Kasumi-1 (cell line): Measurements from ENCODE around the gene NEK3.
A peak's percentile ranks its signal among the peaks of the same experiment; 100 is the strongest.
"Not testable (repeated sequence)": the region's sequence is repeated elsewhere in the genome, so short reads cannot be mapped to it uniquely, and the experiment has no call there.

Experiments
- DNase-seq, 2 experiments: peaks; one replicate each; lab custom pipeline; 2025; lab: John Stamatoyannopoulos, UW

The NEK3 gene, protein sequence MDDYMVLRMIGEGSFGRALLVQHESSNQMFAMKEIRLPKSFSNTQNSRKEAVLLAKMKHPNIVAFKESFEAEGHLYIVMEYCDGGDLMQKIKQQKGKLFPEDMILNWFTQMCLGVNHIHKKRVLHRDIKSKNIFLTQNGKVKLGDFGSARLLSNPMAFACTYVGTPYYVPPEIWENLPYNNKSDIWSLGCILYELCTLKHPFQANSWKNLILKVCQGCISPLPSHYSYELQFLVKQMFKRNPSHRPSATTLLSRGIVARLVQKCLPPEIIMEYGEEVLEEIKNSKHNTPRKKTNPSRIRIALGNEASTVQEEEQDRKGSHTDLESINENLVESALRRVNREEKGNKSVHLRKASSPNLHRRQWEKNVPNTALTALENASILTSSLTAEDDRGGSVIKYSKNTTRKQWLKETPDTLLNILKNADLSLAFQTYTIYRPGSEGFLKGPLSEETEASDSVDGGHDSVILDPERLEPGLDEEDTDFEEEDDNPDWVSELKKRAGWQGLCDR

DNA sequence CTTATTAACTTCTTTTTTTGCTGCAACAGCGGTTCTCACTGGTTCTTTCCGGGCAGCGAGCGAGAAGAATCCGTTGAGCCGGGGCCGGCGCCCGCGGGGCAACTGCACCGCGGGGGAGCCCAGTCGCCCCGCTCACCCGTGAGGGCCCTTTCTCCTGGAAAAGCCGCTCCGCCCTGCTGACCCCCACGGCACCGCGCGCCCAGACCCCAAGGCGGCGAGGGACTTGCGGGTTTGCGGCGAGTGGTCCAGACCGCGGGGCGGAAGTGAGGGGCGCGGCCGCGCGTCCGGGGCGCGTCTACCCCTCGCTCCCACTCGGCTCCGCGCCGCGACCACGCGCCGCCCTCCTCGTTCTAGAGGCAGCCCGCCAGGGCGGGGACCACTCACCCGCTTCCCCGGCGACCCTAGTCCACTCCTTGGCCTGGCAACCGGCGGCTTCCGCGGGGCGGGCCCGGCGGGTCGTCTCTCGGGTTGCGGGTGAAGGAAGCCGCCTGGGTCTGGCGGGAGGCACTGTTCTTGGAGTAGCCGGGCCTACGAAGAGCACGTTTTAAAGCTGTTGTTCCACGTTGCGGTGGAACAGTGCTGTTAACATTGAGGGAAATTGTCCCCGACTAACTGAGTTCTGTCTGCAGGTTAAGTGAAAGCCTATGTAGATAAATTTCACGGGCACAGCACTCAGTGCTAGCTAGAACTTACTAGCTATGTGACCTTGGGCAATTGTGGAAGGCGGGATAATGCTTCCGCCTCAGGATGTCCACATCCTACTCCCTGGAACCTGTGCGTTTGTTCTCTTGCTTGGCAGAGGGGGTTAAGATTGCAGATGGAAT lies at the start of gene NEK3:
TSS of gene NEK3 (minus strand) at position 439 of the 824 bp plus-strand sequence. CDS start 3,406 bp downstream, outside the sequence.
- peak; percentile 62 to 66 for DNase-seq

DNA sequence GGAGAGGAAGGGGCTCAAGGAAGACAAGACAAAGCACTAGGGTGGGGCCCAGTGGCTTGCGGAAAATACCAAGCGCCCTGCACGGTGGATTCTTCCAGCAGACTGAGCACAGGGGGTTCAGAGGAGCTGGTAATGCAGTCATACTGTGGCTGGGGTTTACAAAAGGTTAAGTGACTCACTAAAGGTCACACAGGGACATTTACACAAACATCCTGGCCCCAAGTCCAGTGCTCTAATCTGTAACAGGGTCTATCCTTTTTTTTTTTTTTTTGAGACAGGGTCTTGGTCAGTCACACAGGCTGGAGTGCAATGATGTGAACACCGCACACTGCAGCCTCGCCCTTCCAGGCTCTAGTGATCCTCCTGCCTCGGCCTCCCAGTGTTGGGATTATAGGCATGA lies 49.0 kb upstream of the NEK3 start:
- DNase-seq, result not testable (repeated sequence)

DNA sequence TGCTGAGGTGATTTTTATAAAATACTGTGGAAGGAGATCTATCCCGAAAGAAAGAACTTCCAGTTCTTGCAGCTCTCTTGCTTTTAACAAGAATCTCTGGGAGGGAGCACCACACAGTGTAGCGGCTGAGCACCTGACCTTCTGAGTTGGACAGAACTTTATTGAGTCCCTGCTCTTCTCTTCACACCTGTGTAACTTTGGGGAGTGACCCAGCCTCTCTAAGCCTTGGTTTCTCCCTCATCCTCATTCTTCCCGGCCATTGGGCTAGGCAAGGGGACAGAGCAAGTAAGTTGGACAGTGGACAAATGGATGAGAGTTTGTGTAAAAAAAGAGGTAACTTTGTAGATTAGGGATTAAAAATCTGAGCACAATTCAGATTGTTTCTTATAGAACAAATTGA lies 48.5 kb upstream of the NEK3 start:
- not testable (repeated sequence) for DNase-seq

DNA sequence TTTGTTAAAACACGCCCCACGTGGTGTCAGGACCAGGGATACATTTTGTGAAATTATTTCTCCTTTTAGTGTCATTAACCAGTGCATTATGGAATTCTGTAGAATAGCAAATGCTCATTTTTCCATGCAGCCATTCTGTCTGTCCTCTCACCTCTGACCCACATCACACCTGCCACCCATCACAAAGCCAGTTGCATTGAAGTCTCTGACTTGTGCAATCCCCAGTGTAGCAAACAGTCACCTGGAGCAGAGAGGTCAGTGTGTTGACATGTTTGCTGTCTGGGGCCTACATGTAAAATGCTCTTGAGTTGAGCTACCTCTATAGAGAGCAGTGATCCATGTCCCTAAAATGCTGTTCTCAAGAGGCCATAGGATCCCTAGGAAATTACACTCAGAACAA lies 47.9 kb upstream of the NEK3 start:
- DNase-seq, result not testable (repeated sequence)

DNA sequence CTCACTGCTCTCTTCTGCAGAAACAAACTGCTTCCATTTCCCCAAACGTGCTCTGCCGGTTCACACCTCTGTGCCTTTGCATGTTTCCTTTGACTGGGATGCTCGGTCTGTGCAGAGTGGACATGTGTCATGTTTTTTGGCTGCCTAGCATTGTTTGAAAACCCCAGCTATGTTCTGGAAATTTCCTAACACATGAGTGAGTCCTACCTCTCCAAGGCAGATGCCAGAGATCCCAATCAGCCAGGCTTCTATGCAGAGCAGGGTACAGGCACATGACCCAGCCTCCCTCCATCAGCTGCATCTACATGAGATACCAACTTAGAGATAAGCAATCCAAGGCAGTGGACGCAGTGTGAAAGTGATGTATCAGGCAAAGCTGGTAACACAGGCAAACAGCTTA lies 45.1 kb upstream of the NEK3 start:
- not testable (repeated sequence) for DNase-seq

DNA sequence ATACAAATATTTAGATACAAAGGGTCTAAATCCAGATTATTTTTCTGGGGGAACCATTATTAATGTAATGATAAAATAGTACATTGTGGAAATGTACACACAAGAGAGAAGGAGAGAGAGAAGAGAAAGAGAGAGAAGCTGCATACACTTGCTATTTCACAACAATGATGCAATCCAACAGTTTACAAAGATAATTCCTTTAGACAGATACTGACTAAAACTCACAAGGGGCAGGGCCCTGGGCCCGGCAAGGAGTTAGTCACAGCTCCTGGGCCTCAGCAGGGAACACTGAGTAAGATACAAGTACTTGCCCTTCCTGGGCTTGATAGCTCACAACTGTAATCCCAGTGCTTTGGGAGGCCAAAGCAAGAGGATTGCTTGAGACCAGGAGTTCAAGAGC lies 44.5 kb upstream of the NEK3 start:
- peak; percentile 0 for DNase-seq

DNA sequence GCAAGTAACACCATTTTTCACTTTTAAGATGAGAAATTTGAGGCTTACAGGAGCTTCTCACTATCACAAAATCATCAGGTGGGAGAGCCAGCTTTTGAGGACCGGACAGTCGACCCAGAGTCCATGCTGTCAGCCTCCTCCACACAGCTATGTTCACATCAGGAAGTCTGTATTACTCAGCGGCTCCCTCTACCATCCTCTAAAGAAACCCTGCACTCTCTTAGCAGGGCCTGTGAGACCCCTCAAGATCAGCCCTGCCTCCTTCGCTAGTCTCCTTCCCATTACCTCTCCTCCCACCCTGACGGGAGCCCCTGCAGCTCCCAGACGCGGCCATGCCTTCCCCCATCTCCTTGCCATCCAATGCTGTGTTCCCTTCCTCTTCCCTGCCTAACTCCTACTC lies 43.1 kb upstream of the NEK3 start:
- peak in 1 of 2 experiments; percentile 1 for DNase-seq

DNA sequence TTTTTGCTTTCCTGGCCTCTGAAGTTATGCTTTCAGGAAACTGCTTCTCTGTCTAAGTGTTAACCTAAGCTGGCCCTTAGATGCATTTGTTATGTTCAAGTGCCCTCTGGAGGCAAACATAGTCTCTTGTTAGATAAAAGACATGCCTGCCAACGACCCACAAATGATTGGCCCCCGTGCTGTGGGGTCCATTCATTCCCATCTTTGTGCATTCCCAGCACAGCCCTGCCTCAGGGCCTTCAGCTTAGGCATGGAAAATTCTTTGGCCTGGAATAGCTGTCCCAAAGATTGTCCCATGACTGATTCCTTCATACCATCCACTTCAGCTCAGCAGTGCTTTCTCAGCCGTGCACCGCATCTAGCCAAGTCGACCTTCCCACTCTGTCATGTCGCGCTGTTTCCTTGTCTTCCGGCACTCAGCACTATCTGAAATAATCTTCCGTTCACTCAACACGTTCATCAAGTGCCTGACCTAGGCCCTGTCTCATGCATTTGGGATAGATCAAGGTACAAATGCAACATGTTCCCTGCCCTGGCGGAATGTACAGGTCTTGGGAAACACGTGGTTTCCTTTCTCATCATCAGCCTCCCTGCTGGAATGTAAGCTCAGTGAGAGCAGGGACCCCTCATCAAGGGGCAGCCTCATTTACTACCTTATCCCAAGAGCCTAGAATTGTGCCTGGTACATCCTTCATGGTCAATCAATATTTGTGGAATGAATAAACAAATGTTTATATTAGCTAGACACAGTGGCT lies 42.2 kb upstream of the NEK3 start:
- DNase-seq, result peak; percentile 68 to 70

DNA sequence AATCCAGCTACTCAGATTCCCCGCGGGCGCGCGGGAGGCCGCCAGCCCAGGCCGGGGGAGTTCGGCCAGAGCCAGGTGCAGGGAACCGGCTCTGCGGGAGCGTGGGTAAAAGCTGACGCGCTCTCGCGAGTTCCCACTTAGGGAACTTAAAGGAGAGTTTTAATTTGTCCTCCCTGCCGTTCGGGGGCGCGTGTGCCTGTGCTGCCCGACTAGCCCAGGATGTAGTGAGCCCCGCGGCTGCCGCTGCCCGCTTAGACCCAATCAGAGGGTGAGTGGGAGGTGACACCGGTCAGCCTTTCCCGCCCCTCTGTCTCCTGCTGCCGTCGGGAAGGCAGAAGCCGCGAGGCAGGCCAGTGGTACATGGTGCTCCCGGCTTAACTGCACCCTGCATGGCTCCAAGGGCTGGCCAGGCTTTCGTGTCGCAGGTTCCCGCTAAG lies 36.0 kb upstream of the NEK3 start:
- DNase-seq, result peak; percentile 43 to 67

DNA sequence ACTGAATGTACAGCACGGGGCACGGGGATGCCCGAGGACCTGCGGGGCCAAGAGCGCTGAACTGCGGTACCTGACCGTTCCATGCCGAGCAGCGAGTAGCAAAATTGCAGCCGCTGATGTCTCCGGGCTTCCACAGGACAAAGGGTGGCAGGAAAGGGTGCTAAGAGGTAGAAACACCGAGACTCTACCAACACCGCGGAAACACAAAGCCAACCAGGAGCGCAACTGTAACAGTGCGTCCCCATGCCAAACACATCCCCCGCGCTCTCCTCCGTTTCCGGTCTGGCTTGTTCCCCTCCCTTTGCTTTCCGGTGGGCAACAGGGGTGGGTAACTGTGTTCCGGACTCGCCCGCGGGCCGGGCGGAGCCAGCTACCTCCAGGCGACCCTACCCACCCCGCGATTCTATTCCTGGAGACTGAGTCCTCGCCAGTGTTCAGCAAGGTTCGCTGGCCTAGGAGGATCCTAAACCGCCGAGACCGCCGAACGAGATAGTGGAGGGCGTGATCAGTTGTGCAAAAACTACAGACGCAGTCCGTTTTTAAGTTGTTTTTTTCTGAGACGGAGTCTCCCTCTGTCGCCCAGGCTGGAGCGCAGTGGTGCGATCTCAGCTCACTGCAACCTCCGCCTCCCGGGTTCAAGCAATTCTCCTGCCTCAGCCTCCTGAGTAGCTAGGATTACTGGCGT lies 34.9 kb upstream of the NEK3 start:
- DNase-seq, result peak; percentile 93

DNA sequence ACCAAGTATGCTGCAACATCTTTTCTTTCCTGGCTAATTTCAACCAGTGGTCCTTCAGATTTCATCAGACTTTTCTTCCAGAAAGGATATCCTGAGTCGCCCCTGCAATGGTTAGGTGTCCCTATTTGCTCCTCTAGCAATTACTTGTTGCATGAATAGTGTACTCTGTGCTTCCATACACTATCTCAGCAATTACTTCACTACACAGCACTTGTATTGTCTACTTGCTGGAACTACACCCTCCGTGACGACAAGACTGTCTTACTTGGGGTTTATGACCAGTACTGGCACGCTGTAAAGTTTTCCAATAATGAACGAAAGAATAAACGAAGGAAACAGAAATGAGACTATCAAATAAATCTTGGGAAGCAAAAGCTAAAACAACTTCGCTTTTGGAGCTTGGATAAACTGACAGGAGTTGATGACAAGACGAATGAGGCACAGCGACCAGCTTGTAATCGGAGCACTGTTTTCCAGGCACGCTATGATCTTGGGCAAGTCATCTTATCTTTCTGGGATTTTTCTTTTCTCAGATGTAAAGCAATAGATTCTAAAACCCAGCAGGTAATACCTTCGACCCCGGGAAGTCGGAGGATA lies 34.3 kb upstream of the NEK3 start:
- DNase-seq, result peak; percentile 28 to 37

DNA sequence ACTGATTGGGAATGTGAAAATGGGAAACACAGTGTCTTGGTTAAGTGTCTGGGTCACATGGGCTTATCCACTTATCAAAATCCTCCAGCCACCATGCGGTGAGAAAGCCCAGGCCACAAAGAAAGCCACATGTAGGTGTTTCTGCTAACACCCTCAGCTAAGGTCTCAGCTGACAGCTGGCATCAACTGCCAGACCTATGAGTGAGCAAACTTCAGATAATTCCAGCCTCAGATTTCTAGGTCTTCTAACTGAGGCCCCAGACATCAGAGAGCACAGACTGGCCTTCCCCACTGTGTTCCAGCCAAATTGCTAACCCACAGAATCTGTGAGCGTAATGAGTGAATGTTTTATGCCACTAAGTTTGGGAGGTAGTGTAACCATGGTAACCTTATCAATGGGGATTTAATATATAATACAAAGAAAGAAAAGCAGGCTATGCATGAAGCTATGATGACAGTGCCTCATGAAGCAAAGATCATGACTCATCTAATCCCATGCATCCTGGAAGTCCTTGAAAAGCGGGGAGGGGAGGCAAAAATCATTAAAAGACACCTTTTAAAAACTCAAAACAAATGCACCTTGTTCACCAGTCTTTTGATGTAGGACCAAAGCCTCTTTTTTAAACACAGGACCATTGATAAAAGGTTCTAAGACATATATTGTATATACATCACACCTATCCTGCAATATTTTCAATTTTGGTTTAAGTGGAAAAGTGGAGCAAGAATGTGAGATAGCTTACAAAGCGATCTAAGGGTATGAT lies 28.2 kb upstream of the NEK3 start:
- DNase-seq, result not testable (repeated sequence)

DNA sequence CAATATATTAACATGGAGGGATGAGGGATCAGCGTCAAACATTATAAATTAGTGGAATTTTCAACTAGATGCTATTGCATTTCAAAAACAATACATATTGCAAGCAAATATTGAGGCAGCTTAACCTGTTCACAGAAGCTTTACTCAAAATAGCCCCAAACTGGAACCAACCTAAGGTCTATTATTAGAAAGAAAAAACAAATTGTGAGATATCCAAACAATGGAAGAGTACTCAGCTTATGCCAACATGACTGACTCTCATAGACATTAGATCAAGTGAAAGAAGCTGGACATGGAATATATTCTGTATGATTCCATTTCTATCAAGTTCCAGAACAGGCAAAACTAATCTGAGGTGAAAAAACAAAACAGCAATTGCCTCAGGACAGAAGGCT lies 27.6 kb upstream of the NEK3 start:
- DNase-seq, result no peak

DNA sequence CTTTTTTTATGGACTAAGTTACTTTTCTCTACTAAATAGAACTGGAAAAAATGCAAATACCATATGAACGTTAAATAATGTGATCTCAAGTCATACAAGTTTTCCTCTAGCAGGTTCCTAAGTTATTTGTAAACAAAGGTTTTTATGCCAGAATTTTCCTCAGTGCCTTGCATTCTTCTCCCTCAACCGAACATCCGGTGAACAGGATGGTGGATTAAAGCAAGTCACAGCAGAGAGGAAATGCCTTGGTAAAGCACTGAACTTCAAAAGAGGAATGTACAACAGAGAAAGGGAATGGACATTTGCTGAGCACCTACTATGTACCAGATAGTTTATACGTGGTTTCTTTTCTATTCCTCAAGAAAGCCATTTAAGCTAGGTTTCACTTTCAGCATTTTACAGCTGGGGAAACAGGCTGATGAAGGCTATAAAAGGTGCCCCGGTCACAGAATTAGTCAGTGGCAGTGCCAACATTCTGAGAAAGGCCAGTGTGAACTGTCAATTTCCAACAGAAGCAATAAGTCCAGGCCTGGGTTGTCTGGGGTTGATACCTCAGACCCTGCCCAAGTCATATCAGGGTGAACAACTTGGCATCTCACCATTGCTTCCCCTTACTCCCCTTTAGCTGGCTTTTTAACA lies 22.0 kb upstream of the NEK3 start:
- not testable (repeated sequence) for DNase-seq

DNA sequence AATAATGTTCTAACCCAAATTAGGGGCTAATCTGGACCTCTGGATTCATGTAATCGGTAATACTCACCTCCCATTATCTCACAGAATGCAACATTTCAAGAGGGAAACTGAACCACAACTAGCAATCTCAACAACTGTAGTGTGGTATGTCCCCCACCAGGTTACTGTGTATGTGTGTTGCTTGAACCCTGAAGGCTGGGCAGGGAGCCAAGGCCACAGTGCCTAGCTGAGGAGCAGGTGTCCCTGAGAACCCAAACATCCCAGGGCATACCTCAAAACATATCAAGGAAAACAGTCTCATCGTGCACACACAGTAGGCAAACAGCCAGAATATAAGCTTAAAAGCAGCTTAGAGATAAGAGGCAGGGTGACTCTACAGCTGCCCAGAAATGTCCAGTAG lies 20.5 kb upstream of the NEK3 start:
- DNase-seq, result no peak

DNA sequence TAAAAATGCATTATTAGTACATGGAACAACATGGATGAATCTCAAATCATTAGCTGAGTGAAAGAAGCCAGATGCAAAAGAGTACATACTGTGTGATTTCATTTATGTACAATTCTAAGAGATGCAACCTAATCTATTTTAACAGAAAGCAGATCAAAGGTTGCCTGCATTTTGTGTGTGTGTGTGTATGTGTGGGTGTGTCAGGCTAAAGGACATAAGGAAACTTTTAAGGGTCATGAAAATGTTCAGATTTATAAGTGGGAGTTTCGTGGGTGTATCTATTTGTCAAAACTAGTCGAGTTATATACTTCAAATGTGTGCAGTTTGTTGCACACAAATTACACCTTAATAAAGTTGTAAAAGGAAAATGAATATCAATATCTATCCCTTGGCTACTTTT lies 17.9 kb upstream of the NEK3 start:
- DNase-seq, result no peak

DNA sequence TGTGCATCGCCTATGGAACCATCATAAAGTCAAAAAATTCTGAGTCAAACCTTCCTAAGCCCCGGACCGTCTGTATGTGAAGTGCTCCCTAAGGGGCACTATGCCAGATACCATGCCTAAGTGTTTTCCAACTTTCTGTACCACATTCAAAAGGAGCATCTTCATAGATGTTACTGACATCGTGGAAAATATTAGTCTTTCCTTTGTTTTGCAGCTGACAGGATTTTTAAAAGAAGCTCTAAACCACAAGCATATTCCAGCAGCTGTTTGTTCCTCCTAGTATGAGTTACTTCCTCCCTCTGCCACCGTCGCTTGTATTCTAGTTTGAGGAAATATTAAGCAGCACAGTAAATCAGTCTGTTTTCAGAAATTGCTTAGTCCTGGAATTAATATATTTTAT lies 14.6 kb upstream of the NEK3 start:
- DNase-seq, result peak; percentile 85 to 86

DNA sequence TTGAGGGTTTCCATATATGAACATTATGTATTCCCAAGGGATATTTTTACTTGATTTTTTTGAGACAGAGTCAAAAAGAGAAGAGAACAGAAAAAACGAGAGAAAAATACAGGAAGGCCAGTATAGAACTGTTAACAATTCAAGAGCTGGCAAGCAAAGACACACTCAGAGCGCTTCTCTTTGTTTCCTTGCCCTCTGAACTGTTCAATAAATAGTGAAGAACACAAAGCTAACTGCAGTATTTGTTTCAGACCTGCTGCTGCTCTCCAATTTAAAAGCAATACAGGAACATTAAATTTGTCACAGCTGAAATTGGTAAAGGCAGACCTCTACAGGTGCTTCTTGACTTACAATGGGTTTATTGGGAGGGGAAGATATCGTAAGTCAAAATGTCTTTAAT lies 14.0 kb upstream of the NEK3 start:
- DNase-seq, result no peak

DNA sequence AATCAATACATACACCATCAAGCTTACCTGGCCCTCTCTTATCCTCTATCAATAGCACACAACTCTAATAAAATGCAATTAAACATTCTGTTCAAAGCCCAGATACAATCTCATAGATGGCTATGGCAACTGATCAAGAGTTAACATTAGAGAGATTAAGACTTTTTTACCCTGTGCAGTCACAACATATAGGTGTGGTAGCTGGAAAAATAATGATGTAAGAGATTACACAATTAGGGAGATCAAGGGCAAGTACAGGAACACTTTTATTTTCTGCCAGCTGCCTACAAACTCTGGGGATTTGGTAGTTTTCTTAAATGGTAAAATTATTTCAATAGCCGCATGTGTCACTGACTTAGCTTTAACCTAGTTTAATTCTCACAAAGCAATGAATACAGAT lies 12.3 kb upstream of the NEK3 start:
- DNase-seq, result not testable (repeated sequence)
